Thyroid gland (tissue), 4 donors: ENCODE results near the gene SEMA4B. TPM values are rescaled to one million over a fixed set of nuclear protein-coding genes. Genes with fewer than 3 reads are reported as not detected.
A peak's percentile ranks its signal among the peaks of the same experiment; 100 is the strongest.

Experiments used
- DNase-seq, 2 donors: peaks; one replicate each; pipeline ENCODE4 v3.0.0-alpha.2; 2019
- H3K27ac ChIP-seq, 3 donors: fragments of 200-600 bp; sonication (generic); 1 replicate in 2 of 3; 2 replicates in 1 of 3; pipeline ENCODE4 v1.5.1; 2016 to 2019; ENCODE audit warnings: mild to moderate bottlenecking in 1 of 3, moderate library complexity in 1 of 3
- H3K27me3 ChIP-seq: fragments of 200-600 bp; sonication (generic); one replicate; pipeline ENCODE4 v1.5.1; 2019
- H3K36me3 ChIP-seq, 2 donors: fragments of 200-600 bp; sonication (generic); one replicate each; pipeline ENCODE4 v1.5.1; 2016 to 2019
- H3K4me1 ChIP-seq, 2 donors: fragments of 200-600 bp; sonication (generic); one replicate each; pipeline ENCODE4 v1.5.1; 2017 to 2019
- H3K4me3 ChIP-seq, 3 donors: fragments of 200-600 bp; sonication (generic); replicated peaks in 1 of 3; 1 replicate in 2 of 3; 2 replicates in 1 of 3; pipeline ENCODE4 v1.5.1; 2016; ENCODE audit warnings: mild to moderate bottlenecking in 1 of 3
- H3K9me3 ChIP-seq: fragments of 200-600 bp; sonication (generic); one replicate; pipeline ENCODE4 v1.5.1; 2017
- CTCF ChIP-seq, 6 experiments: fragments of 200-600 bp in 3 of 6; fragments of 450-650 bp in 3 of 6; sonication (generic) in 3 of 6; IDR thresholded peaks; one replicate each; pipeline ENCODE4 v1.5.1; 2016 to 2019; ENCODE audit warnings: antibody characterized with exemption in 6 of 6, mild to moderate bottlenecking in 2 of 6, inconsistent platforms in 1 of 6, moderate library complexity in 1 of 6
- POLR2A ChIP-seq, 2 donors: fragments of 450-650 bp; IDR thresholded peaks; one replicate each; pipeline ENCODE4 v1.6.1; 2017; ENCODE audit warnings: antibody characterized with exemption in 2 of 2, mild to moderate bottlenecking in 2 of 2, moderate library complexity in 1 of 2
- WGBS, 2 donors: methylation state at CpG; one replicate each; pipeline ENCODE4 v1.1.5; 2017; 5-methylcytosine and 5-hydroxymethylcytosine counted together
- intact Hi-C: fragments of 100-400 bp; cut with DNase I; formaldehyde crosslinking; loops from one replicate; pipeline ENCODE4 v1.15.1; 2023
- total RNA-seq, 4 donors: library from RNA; depleted of rRNA; stranded (reverse); fragments of >200 nt; gene quantifications; one replicate each; pipeline ENCODE4 v1.2.3, GENCODE V29; 2016

Gene SEMA4B
- 100 to 1,000 TPM in 1 of 4 donors, 10 to 100 TPM in 3; 49.5 to 163 (median 69.9) TPM for total RNA-seq

GRCh38 chr15:90201130-90201943 lies at the start of gene SEMA4B:
SEMA4B (plus strand) TSS chr15:90201330; CDS start chr15:90201579, 249 bp downstream.
- Histone ChIP-seq H3K27ac (peak within 1 kb of the TSS; percentile 77 to 95 (median 93)), H3K9me3 (no peaks in the 10 kb centered on the region), H3K4me3 (peak within 1 kb of the TSS; percentile 54 to 93 (median 89)), H3K4me1 (peaks cover 28 to 35% of the 10 kb centered on the region in 2 donors), H3K27me3 (no peaks in the 10 kb centered on the region), H3K36me3 (no peaks in the 10 kb centered on the region)
- peak; percentile 83 to 86 for DNase-seq
- WGBS, 2 donors = 0 to 1% methylated on average over 9 to 25 of the region's 88 CpGs
- TF ChIP-seq POLR2A (IDR thresholded peaks at IDR 0.05) (peak in 1 of 2 donors; percentile 79), CTCF (IDR thresholded peaks at IDR 0.05) (peak in 1 of 6 experiments; percentile 13)
- intact Hi-C loops = no loop called here

GRCh38 chr15:90151989-90152645 lies 49.0 kb upstream of the SEMA4B start:
- Histone ChIP-seq H3K36me3 (no peaks in the 10 kb centered on the region), H3K27me3 (no peaks in the 10 kb centered on the region), H3K4me1 (peaks cover 0 to 16% of the 10 kb centered on the region in 2 donors), H3K9me3 (no peaks in the 10 kb centered on the region), H3K4me3 (no peak overlapping the region), H3K27ac (no peak overlapping the region)
- TF ChIP-seq CTCF (IDR thresholded peaks at IDR 0.05) (no peak), POLR2A (IDR thresholded peaks at IDR 0.05) (no peak)
- DNase-seq = no peak
- WGBS, 2 donors = 75% methylated on average over 10 of the region's 10 CpGs
- intact Hi-C loops = no loop called here

GRCh38 chr15:90153658-90154057 lies 47.5 kb upstream of the SEMA4B start:
- Histone ChIP-seq H3K27me3 (no peaks in the 10 kb centered on the region), H3K4me3 (no peak overlapping the region), H3K9me3 (no peaks in the 10 kb centered on the region), H3K36me3 (no peaks in the 10 kb centered on the region), H3K4me1 (peaks cover 7 to 27% of the 10 kb centered on the region in 2 donors), H3K27ac (no peak overlapping the region)
- DNase-seq = no peak
- intact Hi-C loops = no loop called here
- TF ChIP-seq CTCF (IDR thresholded peaks at IDR 0.05) (no peak), POLR2A (IDR thresholded peaks at IDR 0.05) (no peak)
- WGBS, 2 donors = 84 to 88% methylated on average over 6 of the region's 6 CpGs

GRCh38 chr15:90154246-90154645 lies 46.9 kb upstream of the SEMA4B start:
- peaks cover 13 to 30% of the 10 kb centered on the region in 2 donors for H3K4me1 ChIP-seq
- no peaks in the 10 kb centered on the region for H3K9me3 ChIP-seq
- H3K36me3 ChIP-seq = no peaks in the 10 kb centered on the region
- WGBS, 2 donors = 86 to 94% methylated on average over 4 to 5 of the region's 5 CpGs
- intact Hi-C loops = no loop called here
- TF ChIP-seq CTCF (IDR thresholded peaks at IDR 0.05) (no peak), POLR2A (IDR thresholded peaks at IDR 0.05) (no peak)
- no peak overlapping the region for H3K4me3 ChIP-seq
- DNase-seq = no peak
- H3K27ac ChIP-seq = no peak overlapping the region
- H3K27me3 ChIP-seq = no peaks in the 10 kb centered on the region
